NCI-H2196 (cell line): Measurements from ENCODE around the gene INPP5D.
"Not testable (repeated sequence)": the region's sequence is repeated elsewhere in the genome, so short reads cannot be mapped to it uniquely, and the experiment has no call there.

Experiments used
- DNase-seq: peaks from one replicate; lab custom pipeline; 2025; ENCODE audit not compliant: unreplicated experiment; lab: John Stamatoyannopoulos, UW

INPP5D gene

DNA sequence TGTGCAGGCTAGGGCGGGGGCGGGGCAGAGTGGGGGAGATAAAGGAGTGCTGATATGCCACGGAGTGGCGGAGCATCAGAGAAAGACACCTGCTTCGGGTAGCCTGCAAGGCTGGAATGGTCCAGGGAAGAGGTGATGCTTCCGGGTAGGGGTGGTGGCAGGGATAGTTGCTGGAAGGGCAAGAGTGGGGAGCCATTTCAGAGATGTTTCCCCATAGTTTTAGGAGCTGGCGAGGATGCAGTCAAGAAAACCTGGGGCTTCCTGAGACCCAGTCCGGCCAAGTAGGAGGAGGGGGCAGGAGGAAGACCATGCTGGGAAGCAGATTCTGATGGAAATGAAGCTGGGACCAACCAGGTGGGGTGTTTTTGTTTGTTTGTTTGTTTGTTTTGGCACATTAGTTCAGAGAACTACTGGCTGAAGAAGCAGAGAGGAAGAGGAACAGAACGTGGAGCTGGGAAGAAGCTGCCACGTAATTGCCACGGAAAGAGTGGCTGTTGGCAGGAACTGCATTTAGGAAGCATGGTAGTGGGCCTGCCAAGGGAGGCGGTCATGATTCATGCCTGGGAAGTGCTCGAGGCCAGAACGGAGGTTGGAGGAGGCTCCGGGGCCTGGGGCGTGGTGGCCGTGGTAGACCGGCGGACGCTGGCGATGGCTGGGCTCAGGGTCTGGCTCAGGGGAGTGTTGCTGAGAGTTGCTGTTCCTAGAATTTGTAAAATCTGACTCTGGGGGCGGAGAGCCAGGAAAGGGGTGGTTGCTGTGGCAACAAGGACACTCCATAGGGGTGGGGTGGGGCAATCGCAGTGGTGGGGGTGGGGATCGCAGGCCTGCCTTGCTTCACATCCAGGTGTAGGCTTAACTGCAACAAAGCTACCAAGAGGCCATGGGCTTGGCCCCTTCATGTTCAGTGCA, 8.6 kb upstream of the INPP5D start:
- no peak for DNase-seq

DNA sequence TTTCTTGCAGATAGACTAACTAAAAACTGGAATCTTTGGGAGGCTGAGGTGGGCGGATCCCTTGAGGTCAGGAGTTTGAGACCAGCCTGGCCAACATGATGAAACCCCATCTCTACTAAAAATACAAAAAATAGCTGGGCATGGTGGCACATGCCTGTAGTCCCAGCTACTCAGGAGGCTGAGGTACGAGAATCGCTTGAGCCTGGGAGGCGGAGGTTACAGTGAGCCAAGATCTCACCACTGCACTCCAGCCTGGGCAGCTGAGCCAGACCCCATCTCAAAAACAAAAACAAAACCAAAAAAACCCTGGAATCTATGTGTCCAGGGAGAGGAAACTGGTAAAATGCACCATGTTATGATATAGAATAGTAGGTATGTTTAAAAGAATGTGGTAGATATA, 7.6 kb upstream of the INPP5D start:
- not testable (repeated sequence) for DNase-seq

DNA sequence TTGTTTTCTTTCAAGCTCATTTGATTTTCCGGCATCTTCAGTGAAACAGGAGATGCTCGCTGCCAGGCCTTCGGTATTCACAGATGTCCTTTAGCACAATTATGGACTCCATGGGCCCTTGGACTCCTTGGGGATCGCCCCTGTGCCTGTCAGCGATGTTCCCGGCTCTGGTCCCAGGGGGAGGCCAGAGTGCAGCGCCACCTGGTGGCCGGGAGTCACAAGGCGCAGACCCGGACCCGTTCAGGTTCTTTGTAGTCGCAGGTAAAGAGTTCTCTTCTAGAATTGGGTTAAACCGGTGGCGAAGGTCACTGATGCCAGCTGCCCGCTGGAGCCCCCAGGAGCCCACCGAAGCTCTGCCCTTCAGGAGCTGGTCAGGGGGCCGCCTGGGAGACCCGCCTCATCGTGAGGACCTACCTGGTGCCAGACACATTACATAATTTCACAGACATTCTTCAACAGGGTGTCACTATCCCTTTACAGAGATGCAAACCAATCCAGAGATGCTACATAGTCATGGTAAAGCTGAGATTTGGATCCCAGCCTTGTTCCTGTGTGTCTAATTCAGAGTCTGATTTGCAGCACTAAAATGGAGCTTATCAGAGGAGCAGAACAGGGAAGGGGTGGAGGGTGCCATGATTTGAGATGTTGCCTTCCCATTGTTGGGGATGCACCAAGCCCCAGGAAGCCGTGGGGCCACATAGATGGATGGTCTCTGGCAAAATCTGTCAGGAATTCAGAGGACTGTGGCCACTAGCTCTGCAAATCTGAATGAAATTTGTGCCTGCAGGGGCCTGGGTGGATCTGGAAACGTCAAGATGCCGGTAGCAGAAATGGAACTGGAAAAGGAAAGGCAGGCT, 6.0 kb upstream of the INPP5D start:
- peak; percentile 51 for DNase-seq

DNA sequence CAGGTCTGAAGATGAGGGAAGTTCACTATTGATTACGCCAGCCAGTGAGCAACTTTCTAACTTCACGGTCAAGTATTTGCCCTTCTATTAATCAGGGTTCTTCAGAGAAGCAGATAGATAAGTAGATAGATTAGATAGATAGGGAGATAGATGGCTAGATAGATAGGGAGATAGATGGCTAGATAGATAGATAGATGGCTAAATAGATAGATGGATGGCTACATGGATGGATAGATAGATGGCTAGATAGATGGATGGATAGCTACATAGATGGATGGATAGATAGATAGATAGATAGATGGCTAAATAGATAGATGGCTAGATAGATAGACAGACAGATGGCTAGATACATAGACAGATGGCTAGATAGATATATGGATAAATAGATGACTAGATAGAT, 4.8 kb upstream of the INPP5D start:
- no peak for DNase-seq

DNA sequence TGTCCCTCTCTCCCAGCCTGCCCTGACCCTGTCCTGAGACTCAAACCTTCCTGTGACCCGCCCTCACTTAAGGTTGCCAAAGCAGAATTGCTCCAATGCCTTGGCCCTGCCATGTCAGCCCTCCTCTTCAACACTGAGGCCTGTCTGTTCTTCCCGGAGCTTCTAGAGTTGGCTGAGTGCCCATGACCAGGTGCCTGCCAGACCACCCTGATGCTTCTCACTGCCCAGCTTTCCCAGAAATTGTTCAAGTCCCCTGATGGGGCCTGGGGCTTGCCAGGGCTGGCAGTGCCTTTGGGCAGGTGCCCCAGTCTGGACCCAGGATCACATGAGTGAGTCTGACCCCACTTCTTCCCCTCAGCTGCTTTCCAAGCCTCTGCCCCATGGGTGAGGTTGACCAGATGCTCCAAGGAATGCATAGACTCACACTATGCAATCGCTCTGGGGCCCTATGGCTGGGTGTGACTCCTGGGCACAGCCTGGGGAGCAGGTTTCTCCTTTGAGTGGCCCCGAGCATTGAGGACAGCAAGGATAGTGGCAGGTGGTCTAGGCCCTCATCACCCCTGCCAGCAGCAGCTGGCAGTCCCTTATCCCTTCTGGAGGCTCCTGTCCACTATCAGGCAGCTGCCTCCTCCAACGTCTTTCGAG, 3.1 kb upstream of the INPP5D start:
- no peak for DNase-seq

DNA sequence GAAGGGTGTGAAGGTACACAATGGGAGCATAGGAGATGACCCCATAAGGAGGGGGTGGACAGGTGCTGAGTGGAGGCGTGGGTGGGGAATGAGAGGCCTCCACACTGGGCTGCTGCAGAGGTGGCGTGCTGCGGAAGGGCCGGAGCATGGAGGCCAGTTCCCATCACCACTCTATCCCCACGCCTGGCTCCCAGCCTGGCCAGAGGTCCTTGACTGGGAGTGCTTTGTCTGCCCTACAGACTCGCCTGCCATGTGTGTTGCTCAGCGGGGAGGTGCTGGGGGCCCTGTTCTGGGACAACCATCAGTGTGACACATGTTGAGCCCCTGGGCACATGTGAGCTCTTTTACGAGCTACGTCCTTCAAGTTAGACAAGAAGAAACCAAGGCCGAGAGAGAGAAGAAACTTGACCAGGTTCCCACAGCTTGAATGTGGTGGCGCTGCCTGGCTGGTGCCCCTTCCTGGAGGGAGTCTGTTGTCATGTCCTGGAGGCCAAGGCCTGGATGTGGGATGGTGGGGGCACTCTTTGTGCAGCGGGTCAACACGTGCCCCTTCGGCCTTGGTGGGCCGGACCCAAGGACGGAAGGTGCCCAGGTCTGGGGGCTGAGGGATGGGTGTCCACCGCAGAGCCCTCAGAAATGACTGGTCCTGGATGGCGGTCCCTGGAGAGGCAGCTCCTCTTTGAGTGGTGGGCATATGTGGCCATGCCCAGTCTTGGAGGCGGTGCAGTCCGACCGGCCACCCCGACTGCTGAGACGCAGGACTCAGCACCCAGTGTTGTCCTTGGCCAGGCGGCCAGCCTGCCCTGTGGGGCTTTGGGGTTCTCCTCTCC, 1.2 kb upstream of the INPP5D start:
- no peak for DNase-seq

DNA sequence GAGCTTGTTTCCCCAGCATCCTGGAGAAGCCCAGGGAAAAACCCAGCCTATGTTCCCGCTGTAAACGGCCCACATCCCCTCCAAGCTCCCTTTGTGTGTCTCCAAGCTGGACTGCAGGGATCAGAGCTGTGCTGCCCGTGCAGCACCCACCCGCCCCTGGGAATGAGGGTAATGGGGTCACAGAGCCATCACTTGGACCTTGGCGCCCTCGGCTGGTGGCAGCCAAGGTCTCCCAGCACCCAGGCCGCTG, 670 bp upstream of the INPP5D start:
- DNase-seq = no peak

DNA sequence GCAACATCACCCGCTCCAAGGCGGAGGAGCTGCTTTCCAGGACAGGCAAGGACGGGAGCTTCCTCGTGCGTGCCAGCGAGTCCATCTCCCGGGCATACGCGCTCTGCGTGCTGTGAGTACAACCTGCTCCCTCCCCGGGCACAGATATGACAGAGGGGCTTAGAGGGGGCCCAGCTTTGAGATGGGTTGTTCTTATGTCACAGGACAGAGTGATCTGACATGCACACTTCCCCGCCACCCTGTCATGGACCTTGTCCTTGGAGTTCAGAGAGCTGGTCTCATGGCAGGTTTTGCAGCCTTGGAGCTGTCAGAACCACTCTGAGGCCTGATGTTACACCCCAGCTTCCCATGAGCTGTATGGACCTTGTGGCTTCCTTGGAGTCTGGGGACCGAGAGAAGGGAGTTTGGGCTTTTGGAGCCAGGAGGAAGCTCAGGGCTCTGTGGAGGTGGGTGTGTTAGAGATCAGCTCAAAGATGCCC, 398 bp downstream of the INPP5D start:
- DNase-seq = no peak

DNA sequence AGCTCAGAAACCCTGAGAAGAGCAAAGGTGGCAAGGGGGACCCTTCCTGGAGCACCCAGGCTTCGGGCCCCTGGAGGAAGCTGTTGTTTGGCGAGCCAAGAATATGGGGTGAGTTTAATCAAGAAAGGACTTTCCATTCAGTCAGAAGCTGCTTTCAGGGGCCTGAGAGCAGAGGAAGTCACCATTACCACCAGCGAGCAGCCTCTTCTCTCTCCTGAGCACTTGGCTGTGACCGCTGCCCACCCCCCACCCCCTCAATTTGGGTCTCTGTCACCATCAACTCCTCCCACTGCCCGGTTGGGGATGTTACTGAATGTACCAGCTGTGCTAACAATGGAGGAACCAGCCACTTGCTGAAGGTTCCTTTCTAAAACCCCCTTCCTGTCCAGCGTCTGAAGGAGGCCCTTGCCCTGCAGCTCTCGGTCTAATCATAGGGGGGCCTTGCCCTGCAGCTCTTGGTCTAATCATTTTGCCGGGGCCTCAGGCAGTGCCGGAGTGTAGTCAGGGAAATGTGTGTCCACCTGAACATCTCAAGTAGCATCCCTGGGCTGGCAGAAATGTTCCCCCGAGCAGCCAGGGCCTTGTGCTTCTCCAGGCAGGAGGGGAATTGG, 943 bp downstream of the INPP5D start:
- DNase-seq = no peak

DNA sequence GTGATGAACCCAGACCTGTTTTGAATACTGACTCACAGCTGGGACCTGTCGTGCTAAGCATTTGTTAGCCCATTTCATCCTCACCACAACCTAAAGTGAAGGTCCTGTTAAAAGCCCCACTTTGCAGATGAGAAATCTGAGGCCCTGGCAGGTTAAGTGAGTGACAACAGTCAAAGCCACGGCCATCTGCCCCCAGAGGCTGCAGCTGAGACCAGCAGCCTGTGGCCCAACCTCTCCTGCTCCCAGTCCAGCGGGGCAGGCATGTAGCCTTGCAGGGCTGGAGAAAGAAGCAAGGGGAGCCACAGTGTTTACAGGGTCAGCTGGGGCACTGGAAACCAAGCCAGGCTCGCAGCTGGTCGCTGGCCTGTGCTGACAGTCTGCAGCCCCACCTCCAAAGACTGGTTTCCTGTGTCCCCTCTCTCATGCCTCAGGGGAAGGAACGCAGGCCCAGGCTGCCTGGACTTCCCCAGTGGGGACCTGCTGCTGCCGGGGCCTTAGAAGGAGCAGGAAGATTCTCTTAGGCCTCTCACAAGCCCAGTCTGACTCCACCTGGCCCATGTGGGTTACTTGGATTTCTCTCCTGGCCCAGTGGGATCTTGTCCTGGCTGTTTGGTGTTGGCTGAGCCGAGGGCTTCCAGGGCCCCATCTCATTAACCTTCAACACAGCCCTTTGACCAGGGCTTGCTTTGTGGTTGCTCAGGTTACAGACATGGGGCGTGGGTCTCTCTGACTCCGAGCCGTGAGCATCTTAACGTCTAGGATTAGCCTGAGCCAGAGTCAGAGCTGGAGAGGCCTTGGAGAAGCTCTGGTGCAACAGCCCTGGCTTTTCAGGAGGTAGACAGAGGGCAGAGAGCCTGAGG, 1.7 kb downstream of the INPP5D start:
- no peak for DNase-seq

DNA sequence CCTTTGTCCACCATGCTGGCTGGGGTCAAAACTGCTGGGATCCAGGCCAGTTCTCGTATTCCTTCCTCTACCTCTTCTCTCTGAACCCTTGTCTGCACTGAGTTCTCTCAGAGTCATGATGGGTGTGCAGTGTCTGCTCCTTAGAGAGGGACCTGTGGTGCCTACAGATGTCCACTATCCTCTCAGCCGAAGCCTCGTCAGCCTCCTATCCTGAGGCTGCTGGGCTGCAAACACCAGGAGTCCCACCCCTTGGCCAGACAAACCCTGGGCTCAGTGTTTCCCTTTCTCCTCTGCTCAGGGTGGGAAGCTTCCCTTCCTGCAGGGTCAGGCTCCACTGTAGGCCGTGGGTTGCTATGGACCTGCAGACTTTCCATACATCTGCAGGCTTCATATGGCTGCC, 2.3 kb downstream of the INPP5D start:
- no peak for DNase-seq

DNA sequence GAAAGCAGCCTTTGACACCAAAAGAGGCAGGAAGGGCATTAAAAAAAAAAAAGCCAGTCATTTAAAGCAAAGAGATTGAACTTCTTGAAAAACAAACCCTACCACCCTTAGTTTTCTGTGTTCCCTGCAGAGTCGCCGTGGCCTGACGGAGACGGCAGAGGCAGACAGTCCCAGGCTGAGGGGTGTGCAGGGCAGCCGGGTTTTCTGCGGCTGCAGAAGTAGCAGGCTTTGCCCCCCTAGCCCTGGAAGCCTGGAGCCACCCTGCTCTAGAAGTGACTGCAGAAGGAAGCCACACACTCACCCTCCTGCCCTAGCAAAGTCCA, 2.8 kb downstream of the INPP5D start:
- no peak for DNase-seq

DNA sequence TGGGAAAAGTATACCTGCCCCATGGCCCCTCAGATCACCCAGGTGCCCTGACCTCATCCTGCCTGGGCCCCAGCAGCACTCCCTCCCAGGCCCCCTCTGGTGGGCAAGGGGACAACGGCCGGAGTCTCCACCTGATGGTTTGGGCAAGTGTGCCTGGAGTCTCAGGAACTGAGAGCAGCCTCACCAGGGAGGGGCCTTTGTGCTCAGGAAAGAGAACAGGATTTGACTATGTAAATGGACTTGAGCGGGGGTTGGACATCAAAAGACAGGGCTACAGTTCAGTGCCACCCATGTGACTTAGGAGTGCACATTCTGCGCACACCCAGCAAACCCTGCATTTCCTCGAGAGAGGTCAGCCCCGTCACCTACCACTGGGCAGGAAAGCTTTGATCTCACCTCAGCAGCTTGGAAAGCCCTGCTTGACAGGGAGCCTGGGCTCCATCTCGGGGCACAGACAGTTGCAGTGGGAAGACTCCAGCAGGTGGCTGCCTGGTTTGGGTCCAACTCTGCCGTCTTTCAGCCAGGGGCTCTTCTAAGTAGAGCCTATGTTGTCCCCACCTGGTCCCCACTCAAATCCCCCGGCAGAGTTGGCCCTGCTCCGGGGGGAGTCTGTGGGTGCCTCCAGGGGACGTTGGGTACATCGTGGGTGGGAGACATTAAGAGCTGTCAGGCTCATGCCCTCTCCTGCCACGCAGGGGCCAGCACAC, 3.3 kb downstream of the INPP5D start:
- no peak for DNase-seq

DNA sequence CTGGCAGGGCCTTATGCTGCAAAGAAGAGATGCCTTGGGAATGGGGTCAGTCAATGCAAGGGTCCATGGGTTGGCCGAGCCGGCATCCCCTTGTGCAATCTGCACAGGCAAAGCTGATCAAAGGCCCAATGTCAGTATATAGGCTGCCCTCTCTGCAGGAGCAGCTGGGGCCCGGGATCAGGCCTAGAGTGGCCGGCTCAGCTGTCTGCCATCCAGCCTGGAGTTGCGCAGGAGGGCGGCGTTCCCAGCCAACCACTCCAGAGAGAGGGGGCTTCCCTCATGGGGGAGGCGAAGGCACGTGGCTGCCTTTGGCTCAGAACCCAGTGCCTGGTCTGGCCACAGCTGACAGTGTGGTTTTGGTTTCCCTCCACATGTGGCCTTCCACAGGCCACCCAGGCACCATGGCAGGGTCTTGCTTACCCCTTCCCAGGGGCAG, 3.9 kb downstream of the INPP5D start:
- DNase-seq = no peak

DNA sequence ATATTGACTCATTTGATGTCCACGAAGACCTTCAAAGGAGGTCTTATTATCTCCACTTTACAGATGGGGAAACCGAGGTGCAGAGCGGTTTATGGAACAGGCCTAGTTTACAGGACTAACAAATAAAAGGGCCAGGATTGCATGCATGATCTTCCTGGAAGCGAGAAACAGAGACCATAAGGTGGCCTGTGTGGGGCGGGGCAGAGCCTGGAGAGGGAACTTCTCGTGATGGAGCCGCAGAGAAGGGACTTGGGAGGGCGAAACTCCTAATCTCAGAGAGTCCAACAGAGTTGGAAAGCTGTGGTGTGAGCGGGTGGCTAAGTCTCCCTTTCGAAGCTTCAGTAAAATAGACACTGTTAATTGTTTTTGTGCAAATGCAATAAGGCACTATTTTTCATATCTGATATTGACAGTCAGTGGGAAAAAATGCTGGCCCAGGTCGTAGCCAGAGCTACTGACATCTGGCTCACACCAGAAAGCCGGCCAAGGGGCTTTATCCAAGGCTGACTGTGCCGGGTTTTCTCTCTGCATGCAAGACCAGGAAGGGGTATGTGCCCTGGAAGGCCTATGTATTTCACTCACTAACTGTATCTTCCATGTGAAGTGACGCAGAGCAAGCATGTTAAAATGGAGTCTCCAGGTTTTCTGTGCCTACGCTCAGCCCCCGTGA, 4.5 kb downstream of the INPP5D start:
- DNase-seq = no peak

DNA sequence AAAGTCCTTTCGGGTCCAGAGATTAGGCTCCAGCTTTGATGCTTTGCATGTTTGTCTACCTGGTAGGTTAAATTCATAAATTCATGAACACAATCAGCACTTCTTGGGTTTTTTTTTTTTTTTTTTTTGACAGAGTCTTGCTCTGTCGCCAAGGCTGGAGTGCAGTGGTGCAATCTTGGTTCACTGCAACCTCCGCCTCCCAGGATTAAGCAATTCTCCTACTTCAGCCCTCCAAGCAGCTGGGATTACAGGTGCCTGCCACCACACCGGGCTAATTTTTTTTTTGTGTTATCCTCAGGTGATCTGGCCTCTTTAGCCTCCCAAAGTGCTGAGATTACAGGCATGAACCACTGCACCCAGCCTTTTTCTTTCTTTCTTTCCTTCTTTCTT, 5.1 kb downstream of the INPP5D start:
- DNase-seq = not testable (repeated sequence)

DNA sequence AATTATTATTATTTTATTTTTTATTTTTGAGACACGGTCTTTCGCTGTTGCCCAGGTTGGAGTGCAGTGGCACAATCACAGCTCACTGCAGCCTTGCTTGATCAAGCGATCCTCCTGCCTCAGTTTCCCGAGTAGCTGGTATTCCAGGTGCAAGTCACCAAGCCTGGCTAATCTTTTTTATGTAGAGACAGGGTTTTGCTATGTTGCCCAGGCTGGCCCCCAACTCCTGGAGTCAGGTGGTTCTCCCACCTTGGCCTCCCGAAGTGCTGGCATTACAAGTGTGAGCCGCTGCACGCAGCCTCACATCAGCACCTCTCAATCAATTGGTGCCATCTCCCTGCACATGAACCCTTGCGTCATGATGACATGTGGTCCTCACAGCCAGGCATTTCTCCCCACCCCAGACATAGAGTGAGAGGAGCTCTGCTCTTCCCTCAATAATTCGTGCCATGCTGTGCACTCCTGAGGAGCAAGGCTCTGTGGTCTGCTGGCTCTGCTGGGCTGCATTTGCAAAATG, 5.9 kb downstream of the INPP5D start:
- DNase-seq = no peak

DNA sequence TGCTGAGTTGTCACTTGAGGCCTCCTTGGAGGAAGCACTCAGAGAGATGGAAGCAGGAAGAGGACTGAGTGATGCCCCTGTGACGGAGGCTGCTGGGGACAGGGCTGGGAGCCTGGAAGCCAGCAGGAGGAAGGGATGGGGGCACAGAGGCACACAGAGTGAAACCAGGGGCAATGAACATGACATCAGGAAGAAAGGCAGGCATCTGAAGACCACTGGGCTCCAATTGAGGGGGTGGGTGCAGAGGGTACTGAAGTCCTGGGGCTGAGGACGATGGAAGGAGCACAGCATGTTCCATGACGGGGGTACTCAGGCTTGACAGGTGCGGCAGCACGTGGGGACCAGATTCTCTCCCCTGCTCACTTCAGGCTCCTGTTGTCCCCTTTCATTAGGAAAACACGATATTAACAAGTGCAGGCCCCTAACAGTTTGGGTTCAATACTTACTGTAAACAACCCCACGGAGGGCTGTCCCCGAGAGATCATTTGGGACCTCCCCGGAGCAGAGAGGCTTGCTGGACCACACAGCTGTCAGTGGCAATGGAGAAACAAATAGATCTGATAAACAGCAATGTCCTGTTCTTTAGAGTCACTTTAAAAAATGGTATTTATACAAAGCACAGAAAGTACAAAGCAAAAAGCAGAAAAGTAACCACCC, 8.7 kb downstream of the INPP5D start:
- no peak for DNase-seq
